GM18526 (cell line): ENCODE data around the gene MKNK1.

ENCODE experiments used
- POLR2A ChIP-seq: IDR thresholded peaks from 3 replicates; pipeline ENCODE4 v1.6.1; 2011; ENCODE audit not compliant: insufficient read length; ENCODE audit errors: extremely low read depth

The MKNK1 gene

DNA sequence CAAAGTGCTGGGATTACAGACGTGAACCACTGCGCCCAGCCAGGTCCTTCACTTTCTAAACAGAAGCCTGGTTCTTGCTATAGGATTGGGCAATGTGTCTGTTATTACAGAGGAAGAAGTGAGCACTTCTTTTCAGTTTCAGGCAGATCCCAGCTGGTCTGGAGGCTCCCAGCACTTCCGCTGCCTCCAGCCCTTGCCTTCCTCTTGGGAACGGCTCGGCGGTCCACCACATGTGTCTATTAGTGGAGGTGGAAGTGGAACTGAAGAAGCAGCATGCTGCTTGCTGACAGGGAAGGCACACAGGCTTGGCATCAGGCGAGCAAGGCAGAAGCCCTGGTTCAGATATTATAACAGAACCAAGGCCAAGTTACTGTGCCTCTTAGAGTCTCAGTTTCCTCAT lies 17.0 kb downstream of the MKNK1 start:
- no peak for TF ChIP-seq POLR2A

- no peak for TF ChIP-seq POLR2A
Observed at GRCh38 chr1:46585312-46585938, 18.6 kb downstream of the MKNK1 start.

- no peak for TF ChIP-seq POLR2A
Observed at GRCh38 chr1:46583494-46583893, 20.6 kb downstream of the MKNK1 start.

DNA sequence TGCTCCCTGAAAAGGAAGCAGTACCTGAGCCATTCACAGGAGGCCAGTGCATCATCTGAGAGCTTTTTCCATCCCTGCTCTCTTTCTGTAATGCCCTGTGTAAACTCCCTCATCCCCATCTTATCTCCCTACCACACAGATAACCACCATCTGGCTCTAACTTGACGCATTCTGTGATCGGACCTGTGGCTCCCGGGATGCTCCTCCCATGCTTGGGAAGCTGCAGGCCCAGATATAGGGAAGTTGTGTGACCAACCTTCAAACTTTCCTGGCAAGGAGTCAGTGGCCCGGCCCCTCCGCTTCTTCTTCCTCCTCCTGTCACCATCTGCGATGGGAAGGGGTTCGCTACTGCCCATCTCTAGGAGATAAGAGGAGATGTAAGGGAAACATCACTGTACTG lies 21.1 kb downstream of the MKNK1 start:
- TF ChIP-seq POLR2A, result no peak

- TF ChIP-seq POLR2A, result no peak
Observed at GRCh38 chr1:46581681-46582455, 22.2 kb downstream of the MKNK1 start.

GRCh38 chr1:46580140-46580903 lies 23.7 kb downstream of the MKNK1 start:
- no peak for TF ChIP-seq POLR2A

DNA sequence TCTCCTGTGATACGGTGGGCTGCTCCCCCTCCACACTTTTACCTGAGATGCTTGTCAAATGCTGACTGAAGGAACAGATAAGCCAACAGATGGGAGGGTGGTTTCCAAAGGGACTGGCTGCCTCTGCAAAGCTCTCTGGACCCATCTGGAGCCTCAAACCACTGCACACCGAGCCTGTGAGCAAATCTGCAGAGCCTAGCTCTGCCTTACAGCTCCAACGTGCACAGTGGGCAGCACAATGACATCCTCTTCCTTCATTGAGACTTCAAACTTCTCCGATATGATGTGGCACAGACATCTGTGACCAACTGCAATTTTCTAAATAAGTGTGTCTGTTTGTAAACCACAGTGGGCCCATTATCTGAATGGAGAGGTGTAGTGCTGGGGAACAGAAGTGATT lies 26.4 kb downstream of the MKNK1 start:
- no peak for TF ChIP-seq POLR2A

DNA sequence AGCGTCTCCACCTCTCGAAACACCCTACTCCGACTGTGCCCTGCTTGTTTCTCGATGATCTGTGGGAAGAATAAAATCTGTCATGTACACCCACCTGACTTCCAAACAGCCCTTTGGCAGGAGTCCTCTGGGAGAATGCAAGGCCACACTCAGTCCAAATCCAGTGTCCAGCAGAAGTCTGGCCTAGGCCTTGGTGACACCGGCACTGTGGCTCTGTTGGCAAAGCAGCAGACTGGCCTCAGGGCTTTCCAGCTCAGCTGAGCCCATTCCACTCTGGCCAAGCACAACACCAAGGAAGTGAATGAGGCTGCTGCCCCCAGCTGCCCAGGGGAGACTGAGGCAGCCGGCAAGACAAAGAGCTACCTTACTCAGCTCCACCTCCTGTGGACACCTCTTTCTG lies 27.5 kb downstream of the MKNK1 start:
- no peak for TF ChIP-seq POLR2A

DNA sequence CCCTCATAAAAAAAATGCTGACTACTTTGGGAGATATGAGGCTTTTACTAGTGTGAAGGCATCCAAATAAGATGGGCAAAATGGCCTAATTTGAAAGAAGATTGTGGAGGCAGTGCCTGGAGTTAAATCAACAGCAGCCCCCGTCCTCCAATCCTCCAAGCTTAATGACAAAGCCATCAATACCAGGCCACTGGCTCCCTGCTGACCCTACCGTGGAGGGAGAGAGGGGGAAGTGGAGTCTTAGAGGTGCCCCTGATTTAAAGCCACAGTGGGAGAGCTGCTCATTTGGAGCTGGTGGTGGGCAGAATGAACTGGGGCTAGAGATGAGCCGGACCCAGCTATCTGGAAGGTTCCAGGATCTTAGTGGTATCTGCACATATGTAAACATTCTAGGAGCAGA lies 28.3 kb downstream of the MKNK1 start:
- TF ChIP-seq POLR2A, result no peak

GRCh38 chr1:46575300-46575699 lies 28.8 kb downstream of the MKNK1 start:
- no peak for TF ChIP-seq POLR2A

DNA sequence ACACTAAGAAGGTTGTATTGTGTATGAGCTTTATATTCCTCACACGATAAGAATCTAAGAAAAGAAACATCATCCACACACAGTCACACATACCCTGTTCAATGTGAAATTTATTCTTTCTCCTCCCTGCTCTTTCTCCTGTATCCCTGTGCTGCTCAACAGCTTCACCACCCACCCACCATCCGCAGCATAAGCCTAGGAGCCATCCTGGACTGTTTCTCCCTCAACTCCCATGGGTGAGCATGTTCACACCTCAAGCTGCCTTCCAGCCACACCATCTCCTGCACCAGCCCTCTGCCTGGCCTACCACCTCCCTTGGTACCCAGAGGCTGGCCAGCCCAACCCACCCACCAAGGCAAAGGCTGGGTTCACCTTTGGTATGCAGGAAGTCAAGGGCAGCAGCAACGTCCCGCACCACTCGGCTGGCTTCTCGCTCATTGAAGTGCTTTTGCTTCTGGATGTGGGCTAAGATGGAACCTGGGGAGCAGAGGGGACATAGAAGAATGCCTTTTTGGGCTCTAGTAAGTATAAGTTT lies 32.3 kb downstream of the MKNK1 start:
- TF ChIP-seq POLR2A, result no peak

GRCh38 chr1:46569884-46570725 lies 34.0 kb downstream of the MKNK1 start:
- no peak for TF ChIP-seq POLR2A

DNA sequence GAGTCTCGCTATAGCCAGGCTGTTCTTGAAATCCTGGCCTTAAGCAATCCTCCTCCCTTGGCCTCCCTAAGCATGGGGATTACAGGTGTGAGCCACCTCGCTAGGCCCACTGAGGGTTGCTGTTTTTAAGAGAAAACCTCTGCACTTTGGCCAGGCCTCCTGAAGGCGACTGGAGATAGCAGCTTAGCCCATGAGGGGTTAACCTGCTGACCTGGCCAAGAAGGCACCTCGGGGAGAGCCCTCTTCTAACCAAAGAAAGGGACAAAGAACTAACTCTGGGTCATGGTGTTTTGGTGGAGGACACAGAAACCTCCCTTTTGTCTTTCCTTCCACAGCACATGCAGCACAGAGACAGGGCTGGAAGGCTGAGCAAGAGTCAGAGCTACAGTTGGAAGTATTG lies 35.0 kb downstream of the MKNK1 start:
- no peak for TF ChIP-seq POLR2A

- TF ChIP-seq POLR2A, result no peak
Observed at GRCh38 chr1:46568461-46568891, 35.6 kb downstream of the MKNK1 start.

DNA sequence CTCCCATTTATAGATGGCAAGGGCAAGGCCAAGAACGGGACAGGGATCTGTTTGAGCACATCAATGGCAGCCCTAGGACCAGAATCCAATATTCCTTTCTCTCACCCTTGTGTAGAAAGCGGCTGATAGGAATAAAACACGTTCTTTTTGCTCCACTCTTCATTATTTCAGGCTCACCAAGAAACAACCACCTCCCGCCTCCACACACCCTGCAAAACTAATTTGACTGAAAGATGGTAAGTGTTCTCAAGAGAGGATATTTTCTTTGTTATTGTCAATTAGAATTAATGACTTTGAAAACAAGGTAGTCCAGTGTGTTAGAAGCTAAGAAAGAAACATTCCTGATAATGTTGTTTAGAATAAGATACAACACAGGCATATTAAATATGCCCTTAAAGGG lies 40.7 kb downstream of the MKNK1 start:
- TF ChIP-seq POLR2A, result no peak
